Vagina (tissue), 2 donors: ENCODE results near the gene P2RX5. TPM values are rescaled to one million over a fixed set of nuclear protein-coding genes. Genes with fewer than 3 reads are reported as not detected.
A peak's percentile ranks its signal among the peaks of the same experiment; 100 is the strongest.

Experiments
- DNase-seq, 2 donors: peaks; one replicate each; pipeline ENCODE4 v3.0.0-alpha.2; 2017; ENCODE audit errors: extremely low spot score in 2 of 2
- H3K27ac ChIP-seq: fragments of 200-600 bp; sonication (generic); one replicate; pipeline ENCODE4 v1.5.1; 2019
- H3K27me3 ChIP-seq: fragments of 200-600 bp; sonication (generic); one replicate; pipeline ENCODE4 v1.5.1; 2019
- H3K36me3 ChIP-seq, 2 donors: fragments of 200-600 bp; sonication (generic); one replicate each; pipeline ENCODE4 v1.5.1; 2017 to 2019
- H3K4me1 ChIP-seq: fragments of 200-600 bp; sonication (generic); one replicate; pipeline ENCODE4 v1.5.1; 2019
- H3K4me3 ChIP-seq, 2 donors: fragments of 200-600 bp; sonication (generic); 1 replicate in 1 of 2; 2 replicates in 1 of 2; pipeline ENCODE4 v1.5.1; 2016 to 2019
- H3K9me3 ChIP-seq: fragments of 200-600 bp; sonication (generic); one replicate; pipeline ENCODE4 v1.5.1; 2019
- POLR2A ChIP-seq, 2 donors: fragments of 450-650 bp; IDR thresholded peaks; one replicate each; pipeline ENCODE4 v1.6.1; 2017; ENCODE audit warnings: antibody characterized with exemption in 2 of 2, mild to moderate bottlenecking in 2 of 2, moderate library complexity in 2 of 2
- POLR2AphosphoS5 ChIP-seq, 2 donors: sonication (generic); formaldehyde crosslinking; IDR thresholded peaks; one replicate each; pipeline ENCODE4 v1.9.0; 2017; ENCODE audit warnings: antibody characterized with exemption in 2 of 2, mild to moderate bottlenecking in 2 of 2, low read depth in 1 of 2; ENCODE audit not compliant: insufficient read depth in 1 of 2
- intact Hi-C: fragments of 100-400 bp; cut with DNase I; formaldehyde crosslinking; loops from one replicate; pipeline ENCODE4 v1.15.1; 2023
- total RNA-seq: library from RNA; depleted of rRNA; stranded (reverse); fragments of >200 nt; gene quantifications from one replicate; pipeline ENCODE4 v1.2.3, GENCODE V29; 2016
- TF ChIP-seq, protein P1 (sequence below), 3 experiments: fragments of 450-650 bp in 2 of 3; fragments of 200-600 bp in 1 of 3; sonication (generic) in 1 of 3; IDR thresholded peaks; one replicate each; pipeline ENCODE4 v1.5.1; 2017 to 2019; ENCODE audit warnings: antibody characterized with exemption in 3 of 3, mild to moderate bottlenecking in 2 of 3, moderate library complexity in 2 of 3

P2RX5 gene, protein sequence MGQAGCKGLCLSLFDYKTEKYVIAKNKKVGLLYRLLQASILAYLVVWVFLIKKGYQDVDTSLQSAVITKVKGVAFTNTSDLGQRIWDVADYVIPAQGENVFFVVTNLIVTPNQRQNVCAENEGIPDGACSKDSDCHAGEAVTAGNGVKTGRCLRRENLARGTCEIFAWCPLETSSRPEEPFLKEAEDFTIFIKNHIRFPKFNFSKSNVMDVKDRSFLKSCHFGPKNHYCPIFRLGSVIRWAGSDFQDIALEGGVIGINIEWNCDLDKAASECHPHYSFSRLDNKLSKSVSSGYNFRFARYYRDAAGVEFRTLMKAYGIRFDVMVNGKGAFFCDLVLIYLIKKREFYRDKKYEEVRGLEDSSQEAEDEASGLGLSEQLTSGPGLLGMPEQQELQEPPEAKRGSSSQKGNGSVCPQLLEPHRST
- total RNA-seq = 1.7 TPM

DNA sequence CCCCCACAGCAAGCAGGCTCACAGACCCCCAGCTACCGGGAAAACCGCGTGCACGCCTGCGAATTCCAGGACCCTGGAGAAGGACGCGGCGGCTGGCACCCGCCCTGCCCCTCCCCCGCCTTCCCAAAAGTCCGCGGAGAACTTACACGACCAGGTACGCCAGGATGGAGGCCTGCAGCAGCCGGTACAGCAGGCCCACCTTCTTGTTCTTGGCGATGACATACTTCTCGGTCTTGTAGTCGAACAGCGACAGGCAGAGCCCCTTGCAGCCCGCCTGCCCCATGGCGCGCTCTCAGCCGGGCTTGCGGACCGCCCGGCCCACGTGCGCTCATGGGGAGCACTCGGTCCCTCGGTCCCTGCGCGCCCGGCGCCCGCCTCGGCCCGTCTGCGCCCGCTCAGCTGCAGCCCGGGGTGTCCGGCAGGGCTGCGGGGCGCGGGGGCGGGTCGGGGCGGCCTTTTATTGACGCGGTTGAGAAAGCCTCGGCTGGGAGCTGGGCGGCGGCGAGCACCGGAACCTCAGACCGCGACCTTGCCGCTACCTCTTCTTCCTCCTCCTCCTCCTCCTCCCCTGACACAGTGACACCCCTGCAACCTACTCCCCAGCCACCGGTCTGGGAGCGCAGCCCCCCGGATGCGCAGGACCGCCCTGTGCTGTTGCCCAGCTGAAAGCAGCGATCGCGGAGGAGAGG is at the start of gene P2RX5:
Gene P2RX5, minus strand, starts transcription at position 433 of the 689 bp plus-strand sequence. Its CDS starts 150 bp downstream, at position 283.
- Histone ChIP-seq H3K36me3 (no peaks in the 10 kb centered on the region), H3K27ac (no peak within 1 kb of the TSS), H3K4me1 (peaks cover 19% of the 10 kb centered on the region), H3K27me3 (no peaks in the 10 kb centered on the region), H3K4me3 (peak within 1 kb of the TSS; percentile 41 to 49), H3K9me3 (no peaks in the 10 kb centered on the region)
- no peak for TF ChIP-seq POLR2A (IDR thresholded peaks at IDR 0.05)
- intact Hi-C loops = no loop called here
- no peak for DNase-seq

DNA sequence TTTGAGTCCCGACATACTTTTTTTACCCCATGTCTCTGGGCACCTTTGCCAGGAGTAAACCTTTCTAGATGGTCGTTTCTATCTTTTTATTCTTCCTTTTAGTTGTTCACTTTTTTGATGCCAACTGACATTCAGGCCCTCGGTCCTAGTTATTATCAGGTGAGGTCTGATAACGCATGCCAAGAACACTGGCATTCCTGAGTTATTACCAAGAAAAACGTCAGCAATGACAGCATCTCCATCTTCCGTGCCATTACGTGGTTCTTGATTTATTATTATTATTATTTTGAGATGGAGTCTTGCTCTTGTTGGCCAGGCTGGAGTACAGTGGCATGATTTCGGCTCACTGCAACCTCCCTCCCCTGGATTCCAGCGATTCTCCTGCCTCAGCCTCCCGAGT is 49.1 kb upstream of the P2RX5 start:
- Histone ChIP-seq H3K27ac (no peak overlapping the region), H3K9me3 (no peaks in the 10 kb centered on the region), H3K4me1 (no peaks in the 10 kb centered on the region), H3K4me3 (no peak overlapping the region), H3K27me3 (no peaks in the 10 kb centered on the region), H3K36me3 (no peaks in the 10 kb centered on the region)
- DNase-seq = no peak
- TF ChIP-seq, protein P1, sequence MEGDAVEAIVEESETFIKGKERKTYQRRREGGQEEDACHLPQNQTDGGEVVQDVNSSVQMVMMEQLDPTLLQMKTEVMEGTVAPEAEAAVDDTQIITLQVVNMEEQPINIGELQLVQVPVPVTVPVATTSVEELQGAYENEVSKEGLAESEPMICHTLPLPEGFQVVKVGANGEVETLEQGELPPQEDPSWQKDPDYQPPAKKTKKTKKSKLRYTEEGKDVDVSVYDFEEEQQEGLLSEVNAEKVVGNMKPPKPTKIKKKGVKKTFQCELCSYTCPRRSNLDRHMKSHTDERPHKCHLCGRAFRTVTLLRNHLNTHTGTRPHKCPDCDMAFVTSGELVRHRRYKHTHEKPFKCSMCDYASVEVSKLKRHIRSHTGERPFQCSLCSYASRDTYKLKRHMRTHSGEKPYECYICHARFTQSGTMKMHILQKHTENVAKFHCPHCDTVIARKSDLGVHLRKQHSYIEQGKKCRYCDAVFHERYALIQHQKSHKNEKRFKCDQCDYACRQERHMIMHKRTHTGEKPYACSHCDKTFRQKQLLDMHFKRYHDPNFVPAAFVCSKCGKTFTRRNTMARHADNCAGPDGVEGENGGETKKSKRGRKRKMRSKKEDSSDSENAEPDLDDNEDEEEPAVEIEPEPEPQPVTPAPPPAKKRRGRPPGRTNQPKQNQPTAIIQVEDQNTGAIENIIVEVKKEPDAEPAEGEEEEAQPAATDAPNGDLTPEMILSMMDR (IDR thresholded peaks at IDR 0.05) = no peak
- TF ChIP-seq POLR2AphosphoS5 (IDR thresholded peaks at IDR 0.05; ENCODE audit: insufficient read depth in 1 of 2, low read depth in 1 of 2) = no peak
- TF ChIP-seq POLR2A (IDR thresholded peaks at IDR 0.05) = no peak
- intact Hi-C loops = no loop called here

DNA sequence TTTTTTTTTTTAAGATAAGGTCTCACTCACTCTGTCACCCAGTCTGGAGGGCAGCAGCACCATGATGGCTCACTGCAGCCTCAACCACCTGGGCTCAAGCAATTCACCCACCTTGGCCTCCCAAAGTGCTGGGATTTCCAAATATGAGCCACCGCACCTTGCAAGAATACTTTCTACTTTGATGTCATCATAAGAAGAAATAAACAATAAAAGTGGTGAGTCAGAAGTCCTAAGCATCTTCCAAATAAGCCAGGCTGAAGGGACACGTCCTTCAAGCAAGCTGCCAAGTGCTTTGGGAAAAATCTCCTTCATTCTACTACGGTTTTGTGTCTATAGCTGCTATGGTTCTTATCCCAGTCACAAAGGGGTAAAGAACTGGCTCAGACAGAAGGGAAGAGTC is 48.1 kb upstream of the P2RX5 start:
- H3K36me3 ChIP-seq = no peaks in the 10 kb centered on the region
- no peak for DNase-seq
- no peaks in the 10 kb centered on the region for H3K9me3 ChIP-seq
- H3K4me3 ChIP-seq = no peak overlapping the region
- H3K27me3 ChIP-seq = no peaks in the 10 kb centered on the region
- no peaks in the 10 kb centered on the region for H3K4me1 ChIP-seq
- no peak overlapping the region for H3K27ac ChIP-seq
- no peak for TF ChIP-seq POLR2A (IDR thresholded peaks at IDR 0.05)
- TF ChIP-seq, protein P1 (IDR thresholded peaks at IDR 0.05) = no peak
- TF ChIP-seq POLR2AphosphoS5 (IDR thresholded peaks at IDR 0.05; ENCODE audit: insufficient read depth in 1 of 2, low read depth in 1 of 2) = no peak
- intact Hi-C loops = no loop called here

DNA sequence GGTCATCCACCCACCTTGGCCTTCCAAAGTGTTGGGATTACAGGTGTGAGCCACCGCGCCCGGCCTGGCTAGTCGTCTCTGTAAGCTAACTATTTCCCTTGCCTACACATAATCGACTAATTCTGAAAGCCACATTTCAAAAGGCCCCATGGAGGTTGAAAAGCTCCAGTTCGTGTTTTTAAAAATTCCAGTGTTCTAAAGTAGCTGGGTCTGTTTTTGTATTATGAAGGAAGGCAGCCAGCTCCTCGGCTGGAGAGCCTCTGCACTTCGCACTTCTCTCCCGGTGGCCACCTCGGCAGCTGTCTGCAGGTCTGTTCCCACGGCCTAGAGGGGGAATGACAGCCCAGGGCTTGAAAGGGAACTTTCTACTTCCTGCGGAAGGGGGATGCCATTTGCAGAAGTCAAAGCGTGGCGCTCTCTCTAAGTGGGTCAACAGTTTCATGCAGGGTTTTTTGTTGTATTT is 44.7 kb upstream of the P2RX5 start:
- H3K36me3 ChIP-seq = no peaks in the 10 kb centered on the region
- no peaks in the 10 kb centered on the region for H3K27me3 ChIP-seq
- no peaks in the 10 kb centered on the region for H3K9me3 ChIP-seq
- no peak for DNase-seq
- H3K4me1 ChIP-seq = peaks cover 7% of the 10 kb centered on the region
- TF ChIP-seq, protein P1 (IDR thresholded peaks at IDR 0.05) = no peak
- TF ChIP-seq POLR2AphosphoS5 (IDR thresholded peaks at IDR 0.05; ENCODE audit: insufficient read depth in 1 of 2, low read depth in 1 of 2) (no peak), POLR2A (IDR thresholded peaks at IDR 0.05) (no peak)
- intact Hi-C loops = no loop called here
- no peak overlapping the region for H3K27ac ChIP-seq
- no peak overlapping the region for H3K4me3 ChIP-seq

DNA sequence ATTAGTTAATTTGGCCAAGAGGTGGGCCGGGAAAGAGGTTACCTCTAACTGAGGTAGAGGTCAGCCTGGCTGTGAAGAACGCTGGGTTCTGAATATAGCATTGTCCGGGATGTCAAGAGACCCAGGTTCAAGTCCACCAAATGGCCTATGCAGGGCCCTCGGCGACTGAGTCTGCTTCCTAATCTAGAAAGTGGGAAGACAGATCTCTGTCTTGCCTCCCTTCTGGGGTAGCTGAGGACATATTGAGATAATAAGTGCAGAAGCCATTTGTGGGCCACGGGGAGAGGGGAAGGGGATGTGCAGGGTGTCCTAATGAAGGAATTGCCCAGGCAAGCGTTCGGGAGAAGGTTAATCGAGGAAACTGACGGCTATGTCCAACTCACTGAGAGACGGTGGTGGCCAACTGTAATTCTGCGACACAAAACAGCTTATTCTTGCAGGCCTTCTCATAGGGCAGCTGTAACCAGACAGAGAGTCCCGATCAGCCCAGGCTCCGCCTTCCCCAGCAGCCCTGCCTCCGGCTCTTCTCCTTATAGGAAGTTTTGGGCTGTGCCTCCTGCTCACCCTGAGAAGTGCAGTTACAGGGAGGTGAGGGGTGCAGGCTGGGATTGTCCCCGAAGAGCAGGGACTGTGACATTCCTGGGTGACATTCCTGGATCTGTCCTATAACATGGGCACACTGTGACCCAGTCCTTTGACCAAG is 43.6 kb upstream of the P2RX5 start:
- TF ChIP-seq POLR2AphosphoS5 (IDR thresholded peaks at IDR 0.05; ENCODE audit: insufficient read depth in 1 of 2, low read depth in 1 of 2) = no peak
- H3K4me1 ChIP-seq = peaks cover 7% of the 10 kb centered on the region
- H3K27ac ChIP-seq = no peak overlapping the region
- no peak for DNase-seq
- H3K4me3 ChIP-seq = no peak overlapping the region
- no peaks in the 10 kb centered on the region for H3K9me3 ChIP-seq
- intact Hi-C loops = no loop called here
- H3K36me3 ChIP-seq = no peaks in the 10 kb centered on the region
- H3K27me3 ChIP-seq = no peaks in the 10 kb centered on the region
